Endothelial cell of umbilical vein (primary cell): Measurements from ENCODE around the gene MGP. TPM values are rescaled to one million over a fixed set of nuclear protein-coding genes. Genes with fewer than 3 reads are reported as not detected.

Experiments used
- BruUV-seq: library from RNA; stranded (reverse); fragments of 400-500 nt; replicated peaks from 2 replicates; lab custom pipeline; 2021; lab: Mats Ljungman, UMichigan
- CTCF ChIA-PET: fragments of 300-600, 350-600 bp; sonication (Branson Sonifier 250); formaldehyde crosslinking; loops from one replicate; lab custom pipeline; 2021; ENCODE audit warnings: antibody characterized with exemption, inconsistent platforms; lab: Charles Lee
- POLR2A ChIA-PET: fragments of 300-600, 350-600 bp; sonication (Branson Sonifier 250); formaldehyde crosslinking; loops from one replicate; lab custom pipeline; 2021; ENCODE audit warnings: antibody characterized with exemption, inconsistent platforms; lab: Charles Lee
- DNase-seq: peaks from one replicate; pipeline ENCODE4 v3.0.0-alpha.2; 2011; ENCODE audit warnings: low read depth, low spot score
- FAIRE-seq: peaks from 2 replicates; lab custom pipeline; 2011; peaks lifted over from hg19 to GRCh38; lab: Jason Lieb, UNC
- H2AFZ ChIP-seq: 2 replicates; pipeline ENCODE4 v1.6.0; 2012; ENCODE audit warnings: low read depth, low read length, control low read depth, inconsistent platforms
- H3K27ac ChIP-seq: 2 replicates; pipeline ENCODE4 v1.5.1; 2011; ENCODE audit warnings: low read depth, mild to moderate bottlenecking, control low read depth, low read length, moderate library complexity; ENCODE audit not compliant: insufficient read depth
- H3K27me3 ChIP-seq, 2 experiments: 2 replicates each; pipeline versions ENCODE4 v1.6.0 to v1.6.1; 2011; ENCODE audit warnings: low read length in 2 of 2, mixed read lengths in 1 of 2; ENCODE audit not compliant: control insufficient read depth in 2 of 2, insufficient read depth in 2 of 2
- H3K36me3 ChIP-seq, 2 experiments: 2 replicates in 1 of 2; 3 replicates in 1 of 2; pipeline ENCODE4 v1.5.1; 2011; ENCODE audit warnings: low read length in 2 of 2, mild to moderate bottlenecking in 1 of 2, moderate library complexity in 1 of 2; ENCODE audit not compliant: control insufficient read depth in 2 of 2, insufficient read depth in 2 of 2; ENCODE audit errors: extremely low read depth in 1 of 2
- H3K4me1 ChIP-seq: 3 replicates; pipeline ENCODE4 v1.5.1; 2011; ENCODE audit warnings: mild to moderate bottlenecking, low read length; ENCODE audit not compliant: control insufficient read depth, insufficient read depth; ENCODE audit errors: extremely low read depth
- H3K4me2 ChIP-seq: 2 replicates; pipeline ENCODE4 v1.6.1; 2011; ENCODE audit warnings: low read length, control low read depth, mixed read lengths; ENCODE audit not compliant: insufficient read depth
- H3K4me3 ChIP-seq, 3 experiments: fragments of 200-600 bp in 1 of 3; sonication (generic), shearing (Covaris generic) in 1 of 3; replicated peaks in 1 of 3; 2 replicates each; pipeline ENCODE4 v1.5.1; 2011 to 2016; ENCODE audit warnings: control low read depth in 3 of 3, low read length in 3 of 3, mild to moderate bottlenecking in 2 of 3, inconsistent platforms in 1 of 3, low read depth in 1 of 3, moderate library complexity in 1 of 3; ENCODE audit not compliant: insufficient read depth in 1 of 3
- H3K79me2 ChIP-seq: 2 replicates; pipeline ENCODE4 v1.6.0; 2012; ENCODE audit warnings: low read length, inconsistent platforms; ENCODE audit not compliant: control insufficient read depth, insufficient read depth
- H3K9ac ChIP-seq: replicated peaks from 2 replicates; pipeline ENCODE3; 2011; ENCODE audit warnings: low read length, control low read depth; ENCODE audit not compliant: insufficient read depth; ENCODE audit errors: extremely low read depth
- H3K9me1 ChIP-seq: replicated peaks from 3 replicates; pipeline ENCODE4 v1.6.0; 2011; ENCODE audit warnings: mild to moderate bottlenecking, low read length; ENCODE audit not compliant: control insufficient read depth, insufficient read depth; ENCODE audit errors: extremely low read depth
- H3K9me3 ChIP-seq: replicated peaks from 2 replicates; pipeline ENCODE4 v1.5.1; 2012; ENCODE audit warnings: low read length, inconsistent platforms; ENCODE audit not compliant: control insufficient read depth, insufficient read depth
- H4K20me1 ChIP-seq: replicated peaks from 2 replicates; pipeline ENCODE3; 2011; ENCODE audit warnings: mild to moderate bottlenecking, low read length; ENCODE audit not compliant: control insufficient read depth, insufficient read depth; ENCODE audit errors: extremely low read depth
- CTCF ChIP-seq, 2 donors: IDR thresholded peaks; 1 replicate in 1 of 2; 2 replicates in 1 of 2; pipeline ENCODE4 v1.5.1; 2011; ENCODE audit warnings: low read length in 2 of 2, mild to moderate bottlenecking in 2 of 2, moderate library complexity in 2 of 2, control low read depth in 1 of 2, inconsistent platforms in 1 of 2, low read depth in 1 of 2; ENCODE audit not compliant: insufficient read depth in 1 of 2; ENCODE audit errors: extremely low read depth in 1 of 2
- EZH2 ChIP-seq: IDR thresholded peaks from 2 replicates; pipeline ENCODE4 v1.6.1; 2012; ENCODE audit warnings: borderline replicate concordance, low read depth, mild to moderate bottlenecking, moderate library complexity, low read length, inconsistent platforms; ENCODE audit not compliant: severe bottlenecking
- FOS ChIP-seq: IDR thresholded peaks from 2 replicates; pipeline ENCODE4 v1.6.1; 2011; ENCODE audit warnings: mild to moderate bottlenecking, low read length, moderate library complexity, borderline replicate concordance; ENCODE audit not compliant: insufficient read depth
- GATA2 ChIP-seq: IDR thresholded peaks from 2 replicates; pipeline ENCODE4 v1.7.0; 2011; ENCODE audit warnings: low read depth, mild to moderate bottlenecking, moderate library complexity, mixed read lengths, low read length; ENCODE audit not compliant: insufficient read length, insufficient read depth
- JUN ChIP-seq: IDR thresholded peaks from 2 replicates; pipeline ENCODE4 v1.6.1; 2011; ENCODE audit warnings: borderline replicate concordance, low read depth; ENCODE audit not compliant: insufficient read length, insufficient read depth
- MAX ChIP-seq: IDR thresholded peaks from 2 replicates; pipeline ENCODE4 v1.6.1; 2011; ENCODE audit not compliant: insufficient read depth, insufficient read length
- MYC ChIP-seq: IDR thresholded peaks from one replicate; pipeline ENCODE4 v1.6.1; 2011; ENCODE audit warnings: mild to moderate bottlenecking, low read depth, low read length
- POLR2A ChIP-seq: IDR thresholded peaks from 2 replicates; pipeline ENCODE4 v1.6.1; 2012; ENCODE audit warnings: low read depth, mild to moderate bottlenecking, control low read depth, low read length
- POLR2AphosphoS5 ChIP-seq: IDR thresholded peaks from 2 replicates; pipeline ENCODE4 v1.6.1; 2012; ENCODE audit warnings: low read depth, mild to moderate bottlenecking, control low read depth, low read length, moderate library complexity; ENCODE audit not compliant: insufficient read depth
- dilution Hi-C: fragments of 300-500 bp; cut with MboI; formaldehyde crosslinking; loops from one replicate; pipeline ENCODE4 v1.15.0; 2019; ENCODE audit warnings: low sequenced_read_pairs; ENCODE audit not compliant: extremely low pct_ligation_motif_present
- intact Hi-C: fragments of 100-400 bp; cut with micrococcal nuclease; formaldehyde crosslinking; loops from one replicate; pipeline ENCODE4 v1.10.0; 2022
- polyA plus RNA-seq, 4 experiments: library from polyadenylated mRNA; depleted of rRNA in 3 of 4; stranded (reverse) in 3 of 4; unstranded in 1 of 4; fragments of >200 nt; gene quantifications; 2 replicates each; pipeline versions ENCODE4 v1.2.1 to v1.2.3, GENCODE V29; 2011 to 2012; ENCODE audit warnings: missing spikeins in 1 of 4
- total RNA-seq: library from RNA; stranded (reverse); gene quantifications from 2 replicates; pipeline ENCODE4 v1.2.3, GENCODE V29; 2021

The MGP gene
- total and polyA plus RNA-seq, 2 donors (not counting 3 experiments of a cell fraction or from before 2014, with no cell fraction given): 284 to 479 TPM

GRCh38 chr12:14927267-14927666 lies 41.6 kb upstream of the MGP start:
- intact Hi-C loops (no loop called here), dilution Hi-C loops (no loop called here)
- H3K9me3 ChIP-seq: no peaks in the 10 kb centered on the region
- H3K79me2 ChIP-seq: no peaks in the 10 kb centered on the region
- no peaks in the 10 kb centered on the region for H3K27me3 ChIP-seq
- H2AFZ ChIP-seq: no peak overlapping the region
- no peak overlapping the region for H3K4me3 ChIP-seq
- TF ChIP-seq POLR2A: no peak
- TF ChIP-seq POLR2AphosphoS5: no peak
- no peak for TF ChIP-seq FOS
- no peak for TF ChIP-seq MAX
- no peak for TF ChIP-seq JUN
- TF ChIP-seq GATA2: no peak
- TF ChIP-seq CTCF (IDR thresholded peaks at IDR 0.05; ENCODE audit: extremely low read depth in 1 of 2, insufficient read depth in 1 of 2, low read depth in 1 of 2, low read length in 2 of 2): no peak
- TF ChIP-seq MYC: no peak
- TF ChIP-seq EZH2: no peak
- H3K4me1 ChIP-seq: peaks cover 6% of the 10 kb centered on the region
- DNase-seq (no peak), FAIRE-seq (no peak)
- no peak overlapping the region for H3K4me2 ChIP-seq
- ChIA-PET CTCF (interaction anchor here (0.6 kb wide), 1 partner anchor 10 kb away, joined by 3 read pairs; no protein-coding TSS in a partner anchor), POLR2A (interaction anchor here (0.6 kb wide), 1 partner anchor 473 kb away, joined by 4 read pairs; no protein-coding TSS in a partner anchor)
- H3K27ac ChIP-seq: no peak overlapping the region
- H3K9ac ChIP-seq: no peak overlapping the region
- BruUV-seq: no TSS peak
- H4K20me1 ChIP-seq: no peaks in the 10 kb centered on the region
- H3K36me3 ChIP-seq: no peaks in the 10 kb centered on the region
- H3K9me1 ChIP-seq: no peaks in the 10 kb centered on the region
